ENCODE results near the gene CELA2B.

Gene CELA2B

GRCh38 chr1:15435239-15436077 lies 40.4 kb upstream of the CELA2B start:
- Histone ChIP-seq H3K4me1 (ENCODE audit: insufficient read depth, poor library complexity, severe bottlenecking) (no peaks in the 10 kb centered on the region), H3K9me3 (ENCODE audit: severe bottlenecking) (no peaks in the 10 kb centered on the region), H3K27ac (ENCODE audit: poor library complexity, severe bottlenecking) (no peak overlapping the region), H3K36me3 (ENCODE audit: low read depth) (peaks cover 7% of the 10 kb centered on the region), H3K4me3 (ENCODE audit: severe bottlenecking) (no peak overlapping the region), H3K27me3 (ENCODE audit: insufficient read depth, poor library complexity, severe bottlenecking) (no peaks in the 10 kb centered on the region)
- ATAC-seq (ENCODE audit: low read depth) (no peak), DNase-seq (ENCODE audit: low spot score) (no peak)
- TF ChIP-seq, protein P1, sequence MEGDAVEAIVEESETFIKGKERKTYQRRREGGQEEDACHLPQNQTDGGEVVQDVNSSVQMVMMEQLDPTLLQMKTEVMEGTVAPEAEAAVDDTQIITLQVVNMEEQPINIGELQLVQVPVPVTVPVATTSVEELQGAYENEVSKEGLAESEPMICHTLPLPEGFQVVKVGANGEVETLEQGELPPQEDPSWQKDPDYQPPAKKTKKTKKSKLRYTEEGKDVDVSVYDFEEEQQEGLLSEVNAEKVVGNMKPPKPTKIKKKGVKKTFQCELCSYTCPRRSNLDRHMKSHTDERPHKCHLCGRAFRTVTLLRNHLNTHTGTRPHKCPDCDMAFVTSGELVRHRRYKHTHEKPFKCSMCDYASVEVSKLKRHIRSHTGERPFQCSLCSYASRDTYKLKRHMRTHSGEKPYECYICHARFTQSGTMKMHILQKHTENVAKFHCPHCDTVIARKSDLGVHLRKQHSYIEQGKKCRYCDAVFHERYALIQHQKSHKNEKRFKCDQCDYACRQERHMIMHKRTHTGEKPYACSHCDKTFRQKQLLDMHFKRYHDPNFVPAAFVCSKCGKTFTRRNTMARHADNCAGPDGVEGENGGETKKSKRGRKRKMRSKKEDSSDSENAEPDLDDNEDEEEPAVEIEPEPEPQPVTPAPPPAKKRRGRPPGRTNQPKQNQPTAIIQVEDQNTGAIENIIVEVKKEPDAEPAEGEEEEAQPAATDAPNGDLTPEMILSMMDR (IDR thresholded peaks at IDR 0.05; ENCODE audit: poor library complexity, severe bottlenecking) = no peak

- ATAC-seq (ENCODE audit: low read depth) = no peak
Measured at GRCh38 chr1:15436881-15437442, 38.9 kb upstream of the CELA2B start.

GRCh38 chr1:15439325-15439724 lies 36.6 kb upstream of the CELA2B start:
- Histone ChIP-seq H3K9me3 (ENCODE audit: severe bottlenecking) (no peaks in the 10 kb centered on the region), H3K4me3 (ENCODE audit: severe bottlenecking) (no peak overlapping the region), H3K36me3 (ENCODE audit: low read depth) (no peaks in the 10 kb centered on the region), H3K27ac (ENCODE audit: poor library complexity, severe bottlenecking) (no peak overlapping the region), H3K27me3 (ENCODE audit: insufficient read depth, poor library complexity, severe bottlenecking) (no peaks in the 10 kb centered on the region), H3K4me1 (ENCODE audit: insufficient read depth, poor library complexity, severe bottlenecking) (no peaks in the 10 kb centered on the region)
- DNase-seq (ENCODE audit: low spot score) (no peak), ATAC-seq (ENCODE audit: low read depth) (no peak)
- TF ChIP-seq, protein P1 (IDR thresholded peaks at IDR 0.05; ENCODE audit: poor library complexity, severe bottlenecking) = no peak

More at GRCh38 chr1:15436881-15437442, 38.9 kb upstream of the CELA2B start:
- Histone ChIP-seq H3K36me3 (ENCODE audit: low read depth) (no peaks in the 10 kb centered on the region), H3K4me1 (ENCODE audit: insufficient read depth, poor library complexity, severe bottlenecking) (no peaks in the 10 kb centered on the region), H3K9me3 (ENCODE audit: severe bottlenecking) (no peaks in the 10 kb centered on the region), H3K4me3 (ENCODE audit: severe bottlenecking) (no peak overlapping the region), H3K27ac (ENCODE audit: poor library complexity, severe bottlenecking) (no peak overlapping the region), H3K27me3 (ENCODE audit: insufficient read depth, poor library complexity, severe bottlenecking) (no peaks in the 10 kb centered on the region)
- no peak for DNase-seq (ENCODE audit: low spot score)
- TF ChIP-seq, protein P1 (IDR thresholded peaks at IDR 0.05; ENCODE audit: poor library complexity, severe bottlenecking) = no peak

DNA sequence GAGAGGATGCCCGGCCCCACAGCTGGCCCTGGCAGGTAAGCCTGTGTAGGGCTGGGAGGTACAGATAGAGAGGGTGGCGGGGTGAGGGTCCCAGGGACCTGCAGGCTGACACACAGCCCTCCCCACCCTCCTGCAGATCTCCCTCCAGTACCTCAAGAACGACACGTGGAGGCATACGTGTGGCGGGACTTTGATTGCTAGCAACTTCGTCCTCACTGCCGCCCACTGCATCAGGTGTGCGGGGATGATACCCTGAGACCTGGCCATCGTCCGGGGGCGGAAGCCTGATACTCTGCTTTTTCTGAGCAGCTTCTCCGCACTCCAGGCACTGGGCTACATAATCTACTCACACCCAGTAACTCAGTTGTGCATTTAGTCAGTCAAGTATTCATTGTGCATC lies 35.5 kb upstream of the CELA2B start:
- TF ChIP-seq, protein P1 (IDR thresholded peaks at IDR 0.05; ENCODE audit: poor library complexity, severe bottlenecking) = no peak
- DNase-seq (ENCODE audit: low spot score) = no peak
- H3K36me3 ChIP-seq (ENCODE audit: low read depth) = no peaks in the 10 kb centered on the region

DNA sequence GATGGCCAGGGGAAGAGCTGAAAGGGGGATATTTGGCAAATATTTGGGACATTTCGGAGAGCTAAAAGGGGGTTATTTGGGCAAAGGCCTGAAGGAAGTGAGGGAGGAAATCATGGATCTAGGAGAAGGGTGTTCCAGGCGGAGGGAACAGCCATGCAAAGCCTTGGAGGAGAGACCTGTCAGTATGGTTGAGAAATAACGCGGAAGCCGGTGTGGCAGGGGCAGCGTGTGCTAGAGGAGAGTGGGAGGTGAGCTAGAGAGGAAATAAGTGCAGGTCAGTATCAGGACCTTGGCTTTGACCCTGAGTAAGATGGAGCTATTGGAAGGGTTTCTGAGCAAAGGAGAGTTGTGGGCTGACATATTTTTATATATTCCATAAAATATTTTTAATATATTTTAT lies 34.7 kb upstream of the CELA2B start:
- Histone ChIP-seq H3K36me3 (ENCODE audit: low read depth) (no peaks in the 10 kb centered on the region), H3K27me3 (ENCODE audit: insufficient read depth, poor library complexity, severe bottlenecking) (no peaks in the 10 kb centered on the region), H3K4me1 (ENCODE audit: insufficient read depth, poor library complexity, severe bottlenecking) (no peaks in the 10 kb centered on the region), H3K9me3 (ENCODE audit: severe bottlenecking) (no peaks in the 10 kb centered on the region), H3K27ac (ENCODE audit: poor library complexity, severe bottlenecking) (no peak overlapping the region), H3K4me3 (ENCODE audit: severe bottlenecking) (no peak overlapping the region)
- DNase-seq (ENCODE audit: low spot score) (no peak), ATAC-seq (ENCODE audit: low read depth) (no peak)
- TF ChIP-seq, protein P1 (IDR thresholded peaks at IDR 0.05; ENCODE audit: poor library complexity, severe bottlenecking) = no peak

More for the DNA sequence above, 35.5 kb upstream of the CELA2B start:
- H3K4me3 ChIP-seq (ENCODE audit: severe bottlenecking) = no peak overlapping the region
- no peaks in the 10 kb centered on the region for H3K9me3 ChIP-seq (ENCODE audit: severe bottlenecking)
- H3K4me1 ChIP-seq (ENCODE audit: insufficient read depth, poor library complexity, severe bottlenecking) = no peaks in the 10 kb centered on the region
- no peaks in the 10 kb centered on the region for H3K27me3 ChIP-seq (ENCODE audit: insufficient read depth, poor library complexity, severe bottlenecking)
- H3K27ac ChIP-seq (ENCODE audit: poor library complexity, severe bottlenecking) = no peak overlapping the region
- ATAC-seq (ENCODE audit: low read depth) = no peak

All from RWPE2 (cell line).